Activated CD8-positive, alpha-beta memory T cell treated with anti-CD3 and anti-CD28 coated beads, Interleukin-2, amount 50 U/mL, for 24 hours (primary cell): ENCODE results near the gene DGKH.
"Not testable (repeated sequence)": the region's sequence is repeated elsewhere in the genome, so short reads cannot be mapped to it uniquely, and the experiment has no call there.

Experiments
- DNase-seq: peaks from one replicate; pipeline ENCODE4 v3.0.0-alpha.2; 2020; ENCODE audit errors: extremely low read depth

DGKH gene

GRCh38 chr13:42225051-42225450, 176.6 kb downstream of the DGKH start:
- no peak for DNase-seq

- DNase-seq: not testable (repeated sequence)
These were observed 178.3 kb downstream of the DGKH start for GRCh38 chr13:42226759-42227158.

- DNase-seq: no peak
These were observed 180.1 kb downstream of the DGKH start for GRCh38 chr13:42228527-42228926.

GRCh38 chr13:42229287-42229686, 180.8 kb downstream of the DGKH start:
- DNase-seq: no peak

- no peak for DNase-seq
These were observed 184.2 kb downstream of the DGKH start for GRCh38 chr13:42232671-42233070.

GRCh38 chr13:42233726-42234125, 185.3 kb downstream of the DGKH start:
- DNase-seq: no peak

GRCh38 chr13:42239161-42239560, 190.7 kb downstream of the DGKH start:
- DNase-seq: no peak

GRCh38 chr13:42239644-42240043, 191.2 kb downstream of the DGKH start:
- DNase-seq: no peak

- DNase-seq: no peak
These were observed 198.1 kb downstream of the DGKH start for GRCh38 chr13:42246541-42246940.

- no peak for DNase-seq
These were observed 199.4 kb downstream of the DGKH start for GRCh38 chr13:42247883-42248282.

GRCh38 chr13:42255886-42256285, 207.4 kb downstream of the DGKH start:
- DNase-seq: no peak

GRCh38 chr13:42258747-42259146, 210.3 kb downstream of the DGKH start:
- no peak for DNase-seq

GRCh38 chr13:42259515-42259914, 211.1 kb downstream of the DGKH start:
- DNase-seq: no peak

GRCh38 chr13:42260903-42261654, 212.6 kb downstream of the DGKH start:
- DNase-seq: no peak

- no peak for DNase-seq
These were observed 218.0 kb downstream of the DGKH start for GRCh38 chr13:42266473-42266872.

- no peak for DNase-seq
These were observed 221.9 kb downstream of the DGKH start for GRCh38 chr13:42270160-42270856.

GRCh38 chr13:42270857-42271215, 222.4 kb downstream of the DGKH start:
- DNase-seq: no peak

GRCh38 chr13:42271337-42272114, 223.1 kb downstream of the DGKH start:
- peak; percentile 85 for DNase-seq

- DNase-seq: peak; percentile 3
These were observed 223.8 kb downstream of the DGKH start, which contains the start of gene AKAP11 for GRCh38 chr13:42272115-42272803. TSS of gene AKAP11 (plus strand) at chr13:42272152. CDS start at chr13:42286349, 14,197 bp downstream.

GRCh38 chr13:42272804-42273175, 224.3 kb downstream of the DGKH start:
- DNase-seq: no peak

- no peak for DNase-seq
These were observed 226.1 kb downstream of the DGKH start for GRCh38 chr13:42274386-42275097.
